HEK293 (cell line): ENCODE data around the gene SHROOM1.

Experiments
- CTCF ChIA-PET: fragments of 350-600 bp; formaldehyde crosslinking; extraction: SDS; loops from one replicate; lab custom pipeline; 2021; ENCODE audit warnings: antibody characterized with exemption; lab: Yijun Ruan, JAX
- POLR2A ChIA-PET: fragments of 300-600 bp; formaldehyde crosslinking; extraction: SDS; loops from one replicate; lab custom pipeline; 2020; ENCODE audit warnings: antibody characterized with exemption, inconsistent platforms; lab: Yijun Ruan, JAX
- H3K27ac ChIP-seq: fragments of 200-500 bp; sonication (Bioruptor generic); 2 replicates; pipeline ENCODE4 v1.5.1; 2014; ENCODE audit warnings: low read depth, low read length, control low read depth, inconsistent platforms; ENCODE audit errors: extremely low read depth
- H3K36me3 ChIP-seq, 2 experiments: fragments of 200-500 bp in 1 of 2; sonication (Bioruptor generic) in 1 of 2; 1 replicate in 1 of 2; 2 replicates in 1 of 2; pipeline ENCODE4 v1.5.1; 2014 to 2017; ENCODE audit warnings: inconsistent platforms in 2 of 2, low read length in 2 of 2; ENCODE audit not compliant: control insufficient read depth in 2 of 2, insufficient read depth in 1 of 2
- H3K4me1 ChIP-seq: fragments of 200-500 bp; sonication (Bioruptor generic); 2 replicates; pipeline ENCODE4 v1.5.1; 2014; ENCODE audit warnings: mild to moderate bottlenecking, low read length, inconsistent platforms; ENCODE audit not compliant: control insufficient read depth, insufficient read depth
- H3K4me3 ChIP-seq: 2 replicates; pipeline ENCODE4 v1.5.1; 2011; ENCODE audit warnings: low read depth, mild to moderate bottlenecking, control low read depth, low read length, moderate library complexity
- H3K9me3 ChIP-seq: fragments of 200-500 bp; sonication (Bioruptor generic); 2 replicates; pipeline ENCODE4 v1.5.1; 2014; ENCODE audit warnings: low read depth, low read length, inconsistent platforms; ENCODE audit not compliant: control insufficient read depth, insufficient read depth
- HOXA7 ChIP-seq: sonication (generic); formaldehyde crosslinking; IDR thresholded peaks from 2 replicates; pipeline ENCODE4 v1.8.1; 2022; ENCODE audit warnings: missing genetic modification reagents, borderline replicate concordance
- OVOL3 ChIP-seq: fragments of 450-650 bp; formaldehyde crosslinking; IDR thresholded peaks from 2 replicates; pipeline ENCODE4 v1.5.1; 2016; ENCODE audit warnings: missing biosample characterization, missing genetic modification characterization
- REST ChIP-seq: fragments of 450-650 bp; formaldehyde crosslinking; IDR thresholded peaks from 2 replicates; pipeline ENCODE4 v1.5.1; 2016; ENCODE audit warnings: missing biosample characterization, missing genetic modification characterization
- WT1 ChIP-seq: fragments of 450-650 bp; formaldehyde crosslinking; IDR thresholded peaks from 2 replicates; pipeline ENCODE4 v1.5.1; 2016; ENCODE audit warnings: missing biosample characterization, missing genetic modification characterization
- ZBTB7A ChIP-seq: fragments of 450-650 bp; formaldehyde crosslinking; IDR thresholded peaks from 2 replicates; pipeline ENCODE4 v1.5.1; 2016; ENCODE audit warnings: low read depth, missing biosample characterization, missing genetic modification characterization
- ZNF146 ChIP-seq: fragments of 450-650 bp; formaldehyde crosslinking; IDR thresholded peaks from 2 replicates; pipeline ENCODE4 v1.5.1; 2016; ENCODE audit warnings: missing biosample characterization, missing genetic modification characterization
- ZNF155 ChIP-seq: fragments of 450-650 bp; formaldehyde crosslinking; IDR thresholded peaks from 2 replicates; pipeline ENCODE4 v1.5.1; 2016; ENCODE audit warnings: missing biosample characterization, missing genetic modification characterization
- ZNF16 ChIP-seq: fragments of 450-650 bp; formaldehyde crosslinking; IDR thresholded peaks from 2 replicates; pipeline ENCODE4 v1.5.1; 2016; ENCODE audit warnings: low read depth, missing biosample characterization, missing genetic modification characterization
- ZNF175 ChIP-seq: fragments of 450-650 bp; formaldehyde crosslinking; IDR thresholded peaks from 2 replicates; pipeline ENCODE4 v1.5.1; 2016; ENCODE audit warnings: missing biosample characterization, missing genetic modification characterization
- ZNF23 ChIP-seq: fragments of 450-650 bp; formaldehyde crosslinking; IDR thresholded peaks from 2 replicates; pipeline ENCODE4 v1.5.1; 2016; ENCODE audit warnings: missing biosample characterization, missing genetic modification characterization, borderline replicate concordance
- ZNF26 ChIP-seq: fragments of 450-650 bp; formaldehyde crosslinking; IDR thresholded peaks from 2 replicates; pipeline ENCODE4 v1.5.1; 2016; ENCODE audit warnings: missing biosample characterization, missing genetic modification characterization
- ZNF324 ChIP-seq: fragments of 450-650 bp; formaldehyde crosslinking; IDR thresholded peaks from 2 replicates; pipeline ENCODE4 v1.5.1; 2016; ENCODE audit warnings: missing biosample characterization, missing genetic modification characterization
- ZNF366 ChIP-seq: fragments of 450-650 bp; formaldehyde crosslinking; conservative IDR thresholded peaks from 2 replicates; pipeline ENCODE4 v1.5.1; 2016; ENCODE audit warnings: missing biosample characterization, missing genetic modification characterization
- ZNF37A ChIP-seq: fragments of 450-650 bp; IDR thresholded peaks from 2 replicates; pipeline ENCODE4 v1.5.1; 2018; ENCODE audit warnings: missing biosample characterization, missing genetic modification characterization
- ZNF529 ChIP-seq: fragments of 450-650 bp; formaldehyde crosslinking; IDR thresholded peaks from 2 replicates; pipeline ENCODE4 v1.5.1; 2017; ENCODE audit warnings: missing genetic modification characterization, missing biosample characterization; ENCODE audit not compliant: insufficient replicate concordance
- ZNF621 ChIP-seq: fragments of 450-650 bp; formaldehyde crosslinking; IDR thresholded peaks from 2 replicates; pipeline ENCODE4 v1.5.1; 2017; ENCODE audit warnings: missing biosample characterization, missing genetic modification characterization
- ZNF629 ChIP-seq: fragments of 450-650 bp; formaldehyde crosslinking; IDR thresholded peaks from 2 replicates; pipeline ENCODE4 v1.5.1; 2017; ENCODE audit warnings: missing biosample characterization, missing genetic modification characterization
- TF ChIP-seq, protein P1 (sequence below): fragments of 450-650 bp; formaldehyde crosslinking; IDR thresholded peaks from 2 replicates; pipeline ENCODE4 v1.5.1; 2016; ENCODE audit warnings: missing biosample characterization, missing genetic modification characterization, borderline replicate concordance
- TF ChIP-seq, protein P2 (sequence below): fragments of 450-650 bp; IDR thresholded peaks from 2 replicates; pipeline ENCODE4 v1.5.1; 2018; ENCODE audit warnings: missing biosample characterization, missing genetic modification characterization

Gene SHROOM1

GRCh38 chr5:132870801-132871200 lies 40.4 kb upstream of the SHROOM1 start:
- POLR2A ChIA-PET: no interaction called here
- H3K9me3 ChIP-seq: no peaks in the 10 kb centered on the region
- peaks cover 17 to 77% of the 10 kb centered on the region in 2 experiments for H3K36me3 ChIP-seq
- CTCF ChIA-PET: interaction anchor here (0.7 to 1.2 kb wide), 2 partner anchors 13 to 18 kb away, joined by 3 to 7 read pairs; no protein-coding TSS in a partner anchor
- peaks cover 3% of the 10 kb centered on the region; the same call in 1 of the 2 replicates for H3K4me1 ChIP-seq
- no peak overlapping the region for H3K27ac ChIP-seq
- no peak for TF ChIP-seq REST
- TF ChIP-seq OVOL3 (tag by site-specific recombination): no peak
- TF ChIP-seq ZNF175: no peak
- no peak for TF ChIP-seq ZNF146 (tag by site-specific recombination)
- TF ChIP-seq ZBTB7A: no peak
- no peak for TF ChIP-seq ZNF529 (tag by site-specific recombination)
- TF ChIP-seq ZNF621 (tag by site-specific recombination): no peak
- no peak for TF ChIP-seq ZNF37A
- no peak for TF ChIP-seq ZNF23 (tag by site-specific recombination)
- TF ChIP-seq ZNF629: no peak
- no peak for TF ChIP-seq ZNF26 (tag by site-specific recombination)
- no peak for TF ChIP-seq ZNF324
- no peak for TF ChIP-seq WT1
- TF ChIP-seq, protein P1, sequence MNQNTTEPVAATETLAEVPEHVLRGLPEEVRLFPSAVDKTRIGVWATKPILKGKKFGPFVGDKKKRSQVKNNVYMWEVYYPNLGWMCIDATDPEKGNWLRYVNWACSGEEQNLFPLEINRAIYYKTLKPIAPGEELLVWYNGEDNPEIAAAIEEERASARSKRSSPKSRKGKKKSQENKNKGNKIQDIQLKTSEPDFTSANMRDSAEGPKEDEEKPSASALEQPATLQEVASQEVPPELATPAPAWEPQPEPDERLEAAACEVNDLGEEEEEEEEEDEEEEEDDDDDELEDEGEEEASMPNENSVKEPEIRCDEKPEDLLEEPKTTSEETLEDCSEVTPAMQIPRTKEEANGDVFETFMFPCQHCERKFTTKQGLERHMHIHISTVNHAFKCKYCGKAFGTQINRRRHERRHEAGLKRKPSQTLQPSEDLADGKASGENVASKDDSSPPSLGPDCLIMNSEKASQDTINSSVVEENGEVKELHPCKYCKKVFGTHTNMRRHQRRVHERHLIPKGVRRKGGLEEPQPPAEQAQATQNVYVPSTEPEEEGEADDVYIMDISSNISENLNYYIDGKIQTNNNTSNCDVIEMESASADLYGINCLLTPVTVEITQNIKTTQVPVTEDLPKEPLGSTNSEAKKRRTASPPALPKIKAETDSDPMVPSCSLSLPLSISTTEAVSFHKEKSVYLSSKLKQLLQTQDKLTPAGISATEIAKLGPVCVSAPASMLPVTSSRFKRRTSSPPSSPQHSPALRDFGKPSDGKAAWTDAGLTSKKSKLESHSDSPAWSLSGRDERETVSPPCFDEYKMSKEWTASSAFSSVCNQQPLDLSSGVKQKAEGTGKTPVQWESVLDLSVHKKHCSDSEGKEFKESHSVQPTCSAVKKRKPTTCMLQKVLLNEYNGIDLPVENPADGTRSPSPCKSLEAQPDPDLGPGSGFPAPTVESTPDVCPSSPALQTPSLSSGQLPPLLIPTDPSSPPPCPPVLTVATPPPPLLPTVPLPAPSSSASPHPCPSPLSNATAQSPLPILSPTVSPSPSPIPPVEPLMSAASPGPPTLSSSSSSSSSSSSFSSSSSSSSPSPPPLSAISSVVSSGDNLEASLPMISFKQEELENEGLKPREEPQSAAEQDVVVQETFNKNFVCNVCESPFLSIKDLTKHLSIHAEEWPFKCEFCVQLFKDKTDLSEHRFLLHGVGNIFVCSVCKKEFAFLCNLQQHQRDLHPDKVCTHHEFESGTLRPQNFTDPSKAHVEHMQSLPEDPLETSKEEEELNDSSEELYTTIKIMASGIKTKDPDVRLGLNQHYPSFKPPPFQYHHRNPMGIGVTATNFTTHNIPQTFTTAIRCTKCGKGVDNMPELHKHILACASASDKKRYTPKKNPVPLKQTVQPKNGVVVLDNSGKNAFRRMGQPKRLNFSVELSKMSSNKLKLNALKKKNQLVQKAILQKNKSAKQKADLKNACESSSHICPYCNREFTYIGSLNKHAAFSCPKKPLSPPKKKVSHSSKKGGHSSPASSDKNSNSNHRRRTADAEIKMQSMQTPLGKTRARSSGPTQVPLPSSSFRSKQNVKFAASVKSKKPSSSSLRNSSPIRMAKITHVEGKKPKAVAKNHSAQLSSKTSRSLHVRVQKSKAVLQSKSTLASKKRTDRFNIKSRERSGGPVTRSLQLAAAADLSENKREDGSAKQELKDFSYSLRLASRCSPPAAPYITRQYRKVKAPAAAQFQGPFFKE: no peak
- TF ChIP-seq ZNF366 (tag by site-specific recombination): no peak
- TF ChIP-seq HOXA7: no peak
- no peak for TF ChIP-seq ZNF155 (tag by site-specific recombination)
- TF ChIP-seq ZNF16 (tag by site-specific recombination): no peak
- TF ChIP-seq, protein P2, sequence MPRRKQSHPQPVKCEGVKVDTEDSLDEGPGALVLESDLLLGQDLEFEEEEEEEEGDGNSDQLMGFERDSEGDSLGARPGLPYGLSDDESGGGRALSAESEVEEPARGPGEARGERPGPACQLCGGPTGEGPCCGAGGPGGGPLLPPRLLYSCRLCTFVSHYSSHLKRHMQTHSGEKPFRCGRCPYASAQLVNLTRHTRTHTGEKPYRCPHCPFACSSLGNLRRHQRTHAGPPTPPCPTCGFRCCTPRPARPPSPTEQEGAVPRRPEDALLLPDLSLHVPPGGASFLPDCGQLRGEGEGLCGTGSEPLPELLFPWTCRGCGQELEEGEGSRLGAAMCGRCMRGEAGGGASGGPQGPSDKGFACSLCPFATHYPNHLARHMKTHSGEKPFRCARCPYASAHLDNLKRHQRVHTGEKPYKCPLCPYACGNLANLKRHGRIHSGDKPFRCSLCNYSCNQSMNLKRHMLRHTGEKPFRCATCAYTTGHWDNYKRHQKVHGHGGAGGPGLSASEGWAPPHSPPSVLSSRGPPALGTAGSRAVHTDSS: no peak
- no peak overlapping the region for H3K4me3 ChIP-seq
